ENCODE measurements around the gene MAGI2. TPM values are rescaled to one million over a fixed set of nuclear protein-coding genes. Genes with fewer than 3 reads are reported as not detected.

The MAGI2 gene
- total and polyA plus RNA-seq, 2 donors (not counting 3 experiments of a cell fraction or from before 2014, with no cell fraction given) = 0.28 to 6.0 TPM

GRCh38 chr7:78703391-78703790 is 750.1 kb downstream of the MAGI2 start:
- intact Hi-C loops (cut with micrococcal nuclease) = no loop called here
- H3K9me1 ChIP-seq (replicated peaks; ENCODE audit: control insufficient read depth, extremely low read depth, insufficient read depth, low read length) = no peaks in the 10 kb centered on the region
- no peak for FAIRE-seq
- no peak overlapping the region for H3K9ac ChIP-seq (replicated peaks; ENCODE audit: extremely low read depth, insufficient read depth, low read length)
- H3K4me2 ChIP-seq (ENCODE audit: insufficient read depth, low read length) = no peak overlapping the region
- dilution Hi-C loops (cut with MboI; ENCODE audit: extremely low pct_ligation_motif_present, low sequenced_read_pairs) = no loop called here
- no peak for DNase-seq (ENCODE audit: low read depth, low spot score)
- no peak overlapping the region for H3K4me3 ChIP-seq (replicated peaks in 1 of 3; ENCODE audit: insufficient read depth in 1 of 3, low read depth in 1 of 3, low read length in 3 of 3)
- H3K27ac ChIP-seq (ENCODE audit: insufficient read depth, low read depth, low read length) = no peak overlapping the region
- POLR2A ChIA-PET = no interaction called here
- H3K4me1 ChIP-seq (ENCODE audit: control insufficient read depth, extremely low read depth, insufficient read depth, low read length) = no peaks in the 10 kb centered on the region
- H3K27me3 ChIP-seq (ENCODE audit: control insufficient read depth in 2 of 2, insufficient read depth in 2 of 2, low read length in 2 of 2) = no peaks in the 10 kb centered on the region
- no TSS peak for BruUV-seq (replicated peaks)
- no peaks in the 10 kb centered on the region for H3K79me2 ChIP-seq (ENCODE audit: control insufficient read depth, insufficient read depth, low read length)
- H3K9me3 ChIP-seq (replicated peaks; ENCODE audit: control insufficient read depth, insufficient read depth, low read length) = no peaks in the 10 kb centered on the region
- no peaks in the 10 kb centered on the region for H3K36me3 ChIP-seq (ENCODE audit: control insufficient read depth in 2 of 2, extremely low read depth in 1 of 2, insufficient read depth in 2 of 2, low read length in 2 of 2)
- CTCF ChIA-PET = no interaction called here
- no peak overlapping the region for H2AFZ ChIP-seq (ENCODE audit: low read depth, low read length)
- no peaks in the 10 kb centered on the region for H4K20me1 ChIP-seq (replicated peaks; ENCODE audit: control insufficient read depth, extremely low read depth, insufficient read depth, low read length)
- TF ChIP-seq POLR2A (IDR thresholded peaks at IDR 0.05; ENCODE audit: low read depth, low read length) = no peak

DNA sequence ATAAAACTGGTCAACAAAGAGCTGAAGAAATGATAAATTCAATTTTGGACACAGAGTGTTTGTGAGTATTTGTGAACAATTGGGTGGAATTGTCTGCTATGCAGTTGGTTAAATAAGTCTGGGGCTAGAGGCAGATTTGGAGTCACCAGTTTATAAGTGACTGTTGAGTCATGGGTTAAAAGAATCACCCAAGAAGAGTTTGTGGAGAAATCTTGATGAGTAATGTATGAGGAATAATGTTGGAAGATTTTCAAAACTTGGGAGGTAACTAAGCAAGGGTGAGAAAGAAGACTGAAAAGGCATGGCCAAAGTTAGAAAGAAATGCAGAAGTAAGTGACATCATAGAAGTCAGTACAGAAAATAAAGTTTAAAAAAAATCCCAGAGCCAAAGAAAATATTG is 750.7 kb downstream of the MAGI2 start:
- no peak for FAIRE-seq
- Histone ChIP-seq H3K9ac (replicated peaks; ENCODE audit: extremely low read depth, insufficient read depth, low read length) (no peak overlapping the region), H4K20me1 (replicated peaks; ENCODE audit: control insufficient read depth, extremely low read depth, insufficient read depth, low read length) (no peaks in the 10 kb centered on the region), H3K4me2 (ENCODE audit: insufficient read depth, low read length) (no peak overlapping the region), H3K4me1 (ENCODE audit: control insufficient read depth, extremely low read depth, insufficient read depth, low read length) (no peaks in the 10 kb centered on the region), H3K4me3 (replicated peaks in 1 of 3; ENCODE audit: insufficient read depth in 1 of 3, low read depth in 1 of 3, low read length in 3 of 3) (no peak overlapping the region), H2AFZ (ENCODE audit: low read depth, low read length) (no peak overlapping the region), H3K36me3 (ENCODE audit: control insufficient read depth in 2 of 2, extremely low read depth in 1 of 2, insufficient read depth in 2 of 2, low read length in 2 of 2) (no peaks in the 10 kb centered on the region), H3K9me1 (replicated peaks; ENCODE audit: control insufficient read depth, extremely low read depth, insufficient read depth, low read length) (no peaks in the 10 kb centered on the region), H3K27ac (ENCODE audit: insufficient read depth, low read depth, low read length) (no peak overlapping the region), H3K9me3 (replicated peaks; ENCODE audit: control insufficient read depth, insufficient read depth, low read length) (no peaks in the 10 kb centered on the region), H3K27me3 (ENCODE audit: control insufficient read depth in 2 of 2, insufficient read depth in 2 of 2, low read length in 2 of 2) (no peaks in the 10 kb centered on the region), H3K79me2 (ENCODE audit: control insufficient read depth, insufficient read depth, low read length) (no peaks in the 10 kb centered on the region)
- dilution Hi-C loops (cut with MboI; ENCODE audit: extremely low pct_ligation_motif_present, low sequenced_read_pairs) (no loop called here), intact Hi-C loops (cut with micrococcal nuclease) (no loop called here)
- no peak for DNase-seq (ENCODE audit: low read depth, low spot score)
- ChIA-PET CTCF (no interaction called here), POLR2A (no interaction called here)
- TF ChIP-seq, protein P1, sequence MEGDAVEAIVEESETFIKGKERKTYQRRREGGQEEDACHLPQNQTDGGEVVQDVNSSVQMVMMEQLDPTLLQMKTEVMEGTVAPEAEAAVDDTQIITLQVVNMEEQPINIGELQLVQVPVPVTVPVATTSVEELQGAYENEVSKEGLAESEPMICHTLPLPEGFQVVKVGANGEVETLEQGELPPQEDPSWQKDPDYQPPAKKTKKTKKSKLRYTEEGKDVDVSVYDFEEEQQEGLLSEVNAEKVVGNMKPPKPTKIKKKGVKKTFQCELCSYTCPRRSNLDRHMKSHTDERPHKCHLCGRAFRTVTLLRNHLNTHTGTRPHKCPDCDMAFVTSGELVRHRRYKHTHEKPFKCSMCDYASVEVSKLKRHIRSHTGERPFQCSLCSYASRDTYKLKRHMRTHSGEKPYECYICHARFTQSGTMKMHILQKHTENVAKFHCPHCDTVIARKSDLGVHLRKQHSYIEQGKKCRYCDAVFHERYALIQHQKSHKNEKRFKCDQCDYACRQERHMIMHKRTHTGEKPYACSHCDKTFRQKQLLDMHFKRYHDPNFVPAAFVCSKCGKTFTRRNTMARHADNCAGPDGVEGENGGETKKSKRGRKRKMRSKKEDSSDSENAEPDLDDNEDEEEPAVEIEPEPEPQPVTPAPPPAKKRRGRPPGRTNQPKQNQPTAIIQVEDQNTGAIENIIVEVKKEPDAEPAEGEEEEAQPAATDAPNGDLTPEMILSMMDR (IDR thresholded peaks at IDR 0.05; ENCODE audit: extremely low read depth in 1 of 2, insufficient read depth in 1 of 2, low read depth in 1 of 2, low read length in 2 of 2) = no peak
- TF ChIP-seq JUN (IDR thresholded peaks at IDR 0.05; ENCODE audit: borderline replicate concordance, insufficient read depth, insufficient read length, low read depth) = no peak
- TF ChIP-seq GATA2 (IDR thresholded peaks at IDR 0.05; ENCODE audit: insufficient read depth, insufficient read length, low read depth, low read length) = no peak
- no peak for TF ChIP-seq MAX (IDR thresholded peaks at IDR 0.05; ENCODE audit: insufficient read depth, insufficient read length)
- TF ChIP-seq MYC (IDR thresholded peaks at IDR 0.05; ENCODE audit: low read depth, low read length) = no peak
- TF ChIP-seq POLR2A (IDR thresholded peaks at IDR 0.05; ENCODE audit: low read depth, low read length) = no peak
- no peak for TF ChIP-seq POLR2AphosphoS5 (IDR thresholded peaks at IDR 0.05; ENCODE audit: insufficient read depth, low read depth, low read length)
- no peak for TF ChIP-seq EZH2 (IDR thresholded peaks at IDR 0.05; ENCODE audit: borderline replicate concordance, low read depth, low read length, severe bottlenecking)
- no peak for TF ChIP-seq FOS (IDR thresholded peaks at IDR 0.05; ENCODE audit: borderline replicate concordance, insufficient read depth, low read length)
- BruUV-seq (replicated peaks) = no TSS peak
